Stimulated activated CD8-positive, alpha-beta memory T cell treated with anti-CD3 and anti-CD28 coated beads, Interleukin-4, amount 100 ng/mL, for 24 hours (primary cell): ENCODE results near the gene CDK3.

Experiments used
- DNase-seq: peaks from one replicate; pipeline ENCODE4 v3.0.0-alpha.2; 2020; ENCODE audit warnings: low read depth

Gene CDK3

GRCh38 chr17:75991396-75991795 is 9.3 kb upstream of the CDK3 start:
- DNase-seq, result no peak

GRCh38 chr17:75994802-75995370 is 5.8 kb upstream of the CDK3 start:
- DNase-seq, result no peak

DNA sequence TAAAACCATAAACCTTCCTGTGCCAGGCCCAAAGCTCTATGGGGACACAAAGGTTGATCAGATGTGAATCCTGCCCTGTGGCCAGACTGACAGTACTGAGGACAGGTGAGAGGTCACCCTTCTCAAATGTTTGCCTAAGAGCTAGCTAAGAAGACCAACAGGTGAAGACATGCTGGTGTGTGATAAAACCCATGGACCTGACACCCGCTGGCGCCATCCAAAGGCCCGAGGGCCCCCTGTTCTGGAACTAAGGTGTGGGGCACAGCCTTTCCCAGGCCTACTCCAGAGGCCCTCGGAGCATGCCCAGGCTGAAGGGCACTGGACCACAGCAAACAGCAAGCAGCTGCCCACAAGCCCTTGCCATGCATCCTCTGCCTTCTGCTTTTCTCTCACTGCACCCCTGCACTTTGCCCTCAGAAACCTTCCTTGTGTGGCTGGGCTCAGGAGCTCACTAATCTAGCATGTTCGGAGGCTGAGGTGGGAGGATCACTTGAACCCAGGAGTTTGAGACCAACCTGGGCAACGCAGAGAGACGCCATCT is 5.2 kb upstream of the CDK3 start:
- DNase-seq, result no peak

GRCh38 chr17:75996665-75997590 is 3.7 kb upstream of the CDK3 start:
- no peak for DNase-seq

DNA sequence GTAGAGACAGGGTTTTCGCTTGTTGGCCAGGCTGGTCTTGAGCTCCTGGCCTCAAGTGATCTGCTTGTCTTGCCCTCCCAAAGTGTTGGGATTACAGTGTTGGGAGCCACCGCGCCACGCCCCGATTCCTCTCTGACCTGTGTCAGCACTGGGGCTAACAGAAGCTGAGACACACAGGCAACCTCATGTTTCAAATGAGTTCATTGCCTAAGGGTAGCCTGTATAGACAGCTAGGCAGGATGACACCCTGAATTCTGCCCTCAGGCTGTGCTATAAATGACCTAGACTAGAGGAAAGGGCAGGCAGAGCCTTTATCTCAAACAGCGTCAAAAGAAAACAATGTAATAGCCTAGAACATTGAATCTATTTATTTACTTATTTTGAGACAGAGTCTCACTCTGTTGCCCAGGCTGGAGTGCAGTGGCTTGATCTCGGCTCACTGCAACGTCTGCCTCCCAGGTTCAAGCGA is 2.3 kb upstream of the CDK3 start:
- DNase-seq, result no peak

- peak; percentile 49 for DNase-seq
These were observed 470 bp upstream of the CDK3 start for GRCh38 chr17:76000016-76000754.

DNA sequence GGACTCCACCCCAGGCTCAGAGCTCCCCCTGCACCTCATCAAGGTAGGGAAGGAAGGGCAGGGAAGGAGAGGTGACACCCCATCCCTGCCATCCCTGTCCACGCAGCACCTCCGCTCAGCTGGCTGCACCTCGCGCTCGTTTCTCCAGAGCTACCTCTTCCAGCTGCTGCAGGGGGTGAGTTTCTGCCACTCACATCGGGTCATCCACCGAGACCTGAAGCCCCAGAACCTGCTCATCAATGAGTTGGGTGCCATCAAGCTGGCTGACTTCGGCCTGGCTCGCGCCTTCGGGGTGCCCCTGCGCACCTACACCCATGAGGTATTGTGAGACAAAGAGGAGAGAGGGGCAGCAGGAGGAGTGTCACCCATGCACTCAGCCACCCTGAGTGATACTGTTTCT is 1.4 kb downstream of the CDK3 start:
- DNase-seq, result no peak

GRCh38 chr17:76003915-76004314 is 3.3 kb downstream of the CDK3 start:
- no peak for DNase-seq

- no peak for DNase-seq
These were observed 4.2 kb downstream of the CDK3 start for GRCh38 chr17:76004750-76005262.

GRCh38 chr17:76005263-76006149 is 4.9 kb downstream of the CDK3 start:
- peak; percentile 70 for DNase-seq

- DNase-seq, result no peak
These were observed 6.6 kb downstream of the CDK3 start for GRCh38 chr17:76007131-76007849.

- DNase-seq, result no peak
These were observed 7.2 kb downstream of the CDK3 start for GRCh38 chr17:76007850-76008165.

DNA sequence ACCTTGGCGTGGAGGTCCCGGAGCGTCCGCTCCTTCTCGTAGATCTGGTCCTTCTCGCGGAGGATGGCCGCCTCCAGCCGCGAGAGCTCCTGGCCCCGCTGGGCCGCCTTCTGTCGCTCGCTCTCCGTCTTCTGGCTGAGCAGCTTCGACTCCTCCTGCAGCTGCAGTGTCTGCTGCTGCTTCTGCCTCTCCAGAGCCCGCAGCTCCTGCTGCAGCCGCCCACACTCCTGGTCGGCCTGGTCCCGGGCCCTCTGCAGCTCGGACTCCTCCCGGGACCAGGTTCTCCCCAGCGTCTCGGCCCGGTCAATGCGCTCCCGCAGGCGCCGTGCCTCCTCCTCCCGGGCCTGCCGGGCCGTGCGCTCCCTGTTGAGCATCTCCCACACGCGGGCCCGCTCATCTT is 7.6 kb downstream of the CDK3 start:
- DNase-seq, result no peak

DNA sequence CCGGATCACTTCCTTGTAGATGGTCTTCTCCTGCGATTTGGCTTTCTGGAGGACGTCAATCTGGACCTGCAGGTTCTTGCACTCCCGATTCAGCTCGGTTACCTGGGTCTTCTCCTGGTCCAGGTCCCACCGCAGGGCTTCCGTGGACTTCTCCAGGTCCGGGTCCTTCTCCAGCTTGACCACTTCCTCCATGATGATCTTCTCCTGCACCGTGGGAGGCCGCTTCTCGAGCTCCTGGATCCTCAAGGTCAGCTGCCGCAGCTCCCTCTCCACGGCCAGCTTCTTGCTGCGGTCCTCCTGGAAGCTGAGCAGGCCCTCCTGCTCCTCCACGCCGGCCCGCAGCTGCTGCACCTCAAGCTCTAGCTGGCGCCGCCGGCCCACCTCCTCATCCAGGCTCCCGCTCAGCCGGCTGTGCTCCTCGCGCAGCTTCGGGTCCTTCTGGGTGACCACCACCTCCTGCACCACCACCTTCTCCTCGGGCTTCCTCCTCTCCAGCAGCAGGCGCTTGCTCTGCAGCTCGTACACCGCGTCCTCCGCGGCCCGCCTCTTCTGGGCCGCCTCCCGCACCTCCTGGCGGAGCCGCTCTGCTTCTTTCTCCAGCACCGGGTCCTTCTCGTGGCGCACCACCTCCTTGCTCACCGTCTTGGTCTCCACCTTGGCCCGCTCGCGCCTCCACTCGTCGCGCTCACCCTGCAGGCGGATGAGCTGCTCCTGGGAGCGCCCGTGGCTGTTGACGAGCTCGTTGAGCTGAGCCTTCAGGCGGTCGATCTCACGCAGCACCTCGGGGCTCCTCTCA is 8.2 kb downstream of the CDK3 start:
- DNase-seq, result no peak

DNA sequence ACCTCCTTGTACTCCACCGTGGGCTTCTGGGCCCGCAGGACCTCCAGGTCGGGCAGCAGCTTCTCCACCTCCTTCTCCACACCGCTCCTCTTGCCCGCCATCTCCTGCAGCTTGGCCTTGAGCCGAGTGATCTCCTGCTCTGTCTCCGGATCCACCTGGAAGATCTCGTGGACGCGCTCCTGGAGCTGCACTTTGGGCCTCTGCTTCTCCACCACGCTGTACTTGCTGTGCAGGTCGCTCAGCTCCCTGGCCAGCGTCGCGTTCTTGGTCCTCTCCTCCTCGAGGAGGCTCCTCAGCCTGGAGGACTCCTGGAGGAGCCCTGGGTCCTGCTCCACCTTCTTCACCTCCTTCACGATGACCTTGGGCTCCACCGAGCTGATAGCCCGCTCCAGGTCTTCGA is 8.8 kb downstream of the CDK3 start:
- DNase-seq, result no peak

GRCh38 chr17:76009969-76010661 is 9.5 kb downstream of the CDK3 start:
- DNase-seq, result no peak

- no peak for DNase-seq
These were observed 11.3 kb downstream of the CDK3 start for GRCh38 chr17:76011951-76012350.

DNA sequence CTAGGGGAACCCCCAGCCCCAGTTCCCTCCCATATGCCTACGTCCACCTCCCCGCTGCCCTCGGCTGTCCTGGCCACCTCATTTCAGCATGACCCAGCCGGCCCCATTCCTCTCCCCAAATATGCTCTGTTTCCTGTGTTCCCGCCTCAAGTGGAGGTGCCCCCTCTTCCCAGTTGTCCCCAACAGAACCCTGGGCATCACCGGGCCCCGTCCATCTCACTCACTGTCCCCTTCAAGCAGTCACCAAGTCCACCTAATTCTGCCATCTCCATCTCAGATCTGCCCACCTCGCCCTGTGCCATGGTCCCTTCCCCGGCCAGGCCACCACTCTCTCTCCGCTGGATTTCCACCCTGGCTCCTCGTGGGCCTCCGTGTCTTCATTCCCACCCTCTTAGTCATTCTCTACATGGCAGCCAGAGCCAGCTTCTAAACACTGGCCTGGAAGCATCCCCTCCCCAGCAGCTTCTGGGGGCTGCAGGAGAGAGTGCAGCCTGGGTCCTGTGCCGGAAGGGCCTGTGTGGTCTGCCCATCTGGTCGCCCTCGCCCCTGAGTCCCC is 12.8 kb downstream of the CDK3 start:
- DNase-seq, result no peak
